Lung (tissue), 12 donors: ENCODE measurements around the gene HBM. TPM values are rescaled to one million over a fixed set of nuclear protein-coding genes. Genes with fewer than 3 reads are reported as not detected.

ENCODE experiments used
- ATAC-seq: fragments of 200-7000 bp; cut with Tn5 transposase; one replicate; pipeline ENCODE4 v1.9.1; 2020; ENCODE audit warnings: moderate number of reproducible peaks; ENCODE audit not compliant: insufficient read depth, low FRiP score
- DNase-seq, 3 donors: peaks; one replicate each; pipeline ENCODE4 v3.0.0-alpha.2; 2013 to 2017
- H3K27ac ChIP-seq, 2 donors: one replicate each; pipeline ENCODE4 v1.5.1; 2013; ENCODE audit warnings: mild to moderate bottlenecking in 2 of 2, moderate library complexity in 2 of 2, control low read depth in 1 of 2, inconsistent platforms in 1 of 2, low read depth in 1 of 2, low read length in 1 of 2
- H3K27me3 ChIP-seq, 3 donors: one replicate each; pipeline ENCODE4 v1.5.1; 2013; ENCODE audit warnings: low read length in 2 of 3; ENCODE audit not compliant: control insufficient read depth in 3 of 3, insufficient read depth in 3 of 3
- H3K36me3 ChIP-seq, 4 donors: one replicate each; pipeline ENCODE4 v1.5.1; 2013; ENCODE audit warnings: low read length in 4 of 4, mild to moderate bottlenecking in 1 of 4, moderate library complexity in 1 of 4; ENCODE audit not compliant: control insufficient read depth in 4 of 4, insufficient read depth in 4 of 4
- H3K4me1 ChIP-seq, 5 donors: one replicate each; pipeline ENCODE4 v1.5.1; 2013; ENCODE audit warnings: low read length in 5 of 5, mild to moderate bottlenecking in 2 of 5, moderate library complexity in 1 of 5; ENCODE audit not compliant: control insufficient read depth in 5 of 5, insufficient read depth in 5 of 5
- H3K4me3 ChIP-seq: one replicate; pipeline ENCODE4 v1.5.1; 2013; ENCODE audit warnings: mild to moderate bottlenecking, control low read depth, moderate library complexity
- H3K9ac ChIP-seq, 2 donors: one replicate each; pipeline ENCODE4 v1.5.1; 2013; ENCODE audit warnings: low read length in 2 of 2, control low read depth in 1 of 2; ENCODE audit not compliant: insufficient read depth in 1 of 2
- H3K9me3 ChIP-seq, 4 donors: one replicate each; pipeline ENCODE4 v1.5.1; 2013; ENCODE audit warnings: low read length in 3 of 4, mild to moderate bottlenecking in 1 of 4, moderate library complexity in 1 of 4; ENCODE audit not compliant: control insufficient read depth in 4 of 4, insufficient read depth in 3 of 4
- CTCF ChIP-seq: IDR thresholded peaks from 2 replicates; pipeline ENCODE4 v1.5.1; 2012; ENCODE audit warnings: mild to moderate bottlenecking; ENCODE audit errors: control extremely low read depth, extremely low read depth
- whole genome bisulfite sequencing, 2 donors: extraction: QIAGEN DNeasy Blood & Tissue Kit; methylation state at CpG; one replicate each; pipeline ENCODE4 v1.1.7; 2013; 5-methylcytosine and 5-hydroxymethylcytosine counted together
- polyA plus RNA-seq, 2 donors: library from polyadenylated mRNA; stranded (reverse); fragments of 200-250 nt; gene quantifications; one replicate each; pipeline ENCODE4 v1.2.1, GENCODE V29; 2013
- total RNA-seq, 2 donors: library from RNA; depleted of rRNA in 1 of 2; stranded (reverse); fragments of >200 nt in 1 of 2; gene quantifications; one replicate each; pipeline ENCODE4 v1.2.1, GENCODE V29; 2014 to 2021
- donor health status: control.
- donor health status: control.
- donor health status: Bipolar disorder and iron deficiency.
- donor health status: healthy.
- donor health status: DM: yes; HTN: yes; CAD: no.

HBM gene
- total and polyA plus RNA-seq, 4 donors, result 0.61 to 45.7 (median 0.73) TPM; not detected in 1

GRCh38 chr16:118857-119256 lies 46.9 kb upstream of the HBM start:
- WGBS, 2 donors, result 89 to 96% methylated on average over 2 of the region's 2 CpGs
- no peaks in the 10 kb centered on the region for H3K27me3 ChIP-seq
- peaks cover 0 to 13% (median 11%) of the 10 kb centered on the region in 4 donors for H3K36me3 ChIP-seq
- ATAC-seq (no peak), DNase-seq (no peak)
- H3K9me3 ChIP-seq, result no peaks in the 10 kb centered on the region
- no peak overlapping the region for H3K4me3 ChIP-seq
- no peak overlapping the region for H3K27ac ChIP-seq
- no peak for TF ChIP-seq CTCF
- H3K4me1 ChIP-seq, result peaks cover 0 to 3% (median 0%) of the 10 kb centered on the region in 5 donors
- H3K9ac ChIP-seq, result no peak overlapping the region

DNA sequence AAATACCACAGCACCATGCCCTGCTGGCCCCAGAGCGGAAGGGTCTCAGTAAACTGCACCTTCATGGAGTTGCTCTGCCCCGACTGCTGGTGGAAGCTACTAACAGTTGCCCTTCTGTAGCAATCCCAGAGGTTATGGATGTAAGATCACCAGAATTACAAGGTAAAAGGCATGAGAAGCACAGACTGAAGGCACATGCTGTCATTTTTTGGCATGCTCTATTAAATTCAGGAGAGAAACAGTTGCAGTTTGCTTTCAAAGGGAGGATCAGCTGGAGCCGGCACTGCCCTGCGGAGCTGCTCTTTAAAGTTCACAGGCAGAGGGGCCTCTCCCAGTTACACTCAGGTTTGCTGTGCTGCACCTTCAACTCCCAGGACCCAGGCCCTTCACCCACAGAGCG lies 46.5 kb upstream of the HBM start:
- H3K4me3 ChIP-seq, result no peak overlapping the region
- no peak overlapping the region for H3K9ac ChIP-seq
- no peak for TF ChIP-seq CTCF
- no peaks in the 10 kb centered on the region for H3K27me3 ChIP-seq
- no peaks in the 10 kb centered on the region for H3K9me3 ChIP-seq
- 96% methylated on average over 5 of the region's 5 CpGs for WGBS, 2 donors
- no peak overlapping the region for H3K27ac ChIP-seq
- no peak for ATAC-seq
- H3K4me1 ChIP-seq, result peaks cover 0 to 3% (median 0%) of the 10 kb centered on the region in 5 donors
- peaks cover 0 to 10% (median 8%) of the 10 kb centered on the region in 4 donors for H3K36me3 ChIP-seq
- no peak for DNase-seq

- Histone ChIP-seq H3K9ac (no peak overlapping the region), H3K4me3 (no peak overlapping the region), H3K27ac (no peak overlapping the region), H3K36me3 (peaks cover 0 to 13% (median 5%) of the 10 kb centered on the region in 4 donors), H3K27me3 (no peaks in the 10 kb centered on the region), H3K9me3 (no peaks in the 10 kb centered on the region), H3K4me1 (peaks cover 0 to 3% (median 0%) of the 10 kb centered on the region in 5 donors)
- ATAC-seq, result no peak
- no peak for DNase-seq
- no peak for TF ChIP-seq CTCF
- WGBS, 2 donors, result 77 to 91% methylated on average over 3 of the region's 3 CpGs
Measured at GRCh38 chr16:119835-120491, 45.8 kb upstream of the HBM start.
